Heart right ventricle (tissue), 16 donors: ENCODE results near the gene VIL1. TPM values are rescaled to one million over a fixed set of nuclear protein-coding genes. Genes with fewer than 3 reads are reported as not detected.

Source experiments
- ATAC-seq, 8 donors: fragments of 200-7000 bp; cut with Tn5 transposase; one replicate each; pipeline ENCODE4 v1.9.1; 2020; ENCODE audit warnings: mild to moderate bottlenecking in 8 of 8, moderate library complexity in 8 of 8, moderate number of reproducible peaks in 1 of 8
- DNase-seq, 2 donors: peaks; one replicate each; pipeline ENCODE4 v3.0.0-alpha.2; 2020
- H3K27ac ChIP-seq, 10 donors: fragments of 200-600 bp; sonication (generic) in 2 of 10; one replicate each; pipeline versions ENCODE4 v1.5.0 to v1.8.0; 2020 to 2022; ENCODE audit warnings: mild to moderate bottlenecking in 3 of 10
- H3K27me3 ChIP-seq, 7 donors: fragments of 200-600 bp; one replicate each; pipeline ENCODE4 v1.8.0; 2021 to 2022; ENCODE audit warnings: mild to moderate bottlenecking in 2 of 7
- H3K36me3 ChIP-seq, 9 donors: fragments of 200-600 bp; sonication (generic) in 1 of 9; one replicate each; pipeline versions ENCODE4 v1.5.0 to v1.8.0; 2020 to 2022; ENCODE audit warnings: mild to moderate bottlenecking in 2 of 9
- H3K4me1 ChIP-seq, 9 donors: fragments of 200-600 bp; sonication (generic) in 1 of 9; one replicate each; pipeline versions ENCODE4 v1.5.0 to v1.8.0; 2020 to 2022; ENCODE audit warnings: mild to moderate bottlenecking in 4 of 9
- H3K4me3 ChIP-seq, 10 donors: fragments of 200-600 bp; sonication (generic) in 2 of 10; one replicate each; pipeline versions ENCODE4 v1.5.0 to v1.8.0; 2020 to 2022; ENCODE audit warnings: mild to moderate bottlenecking in 7 of 10, moderate library complexity in 2 of 10
- H3K9me3 ChIP-seq, 11 donors: fragments of 200-600 bp in 10 of 11; sonication (generic) in 2 of 11; one replicate each; pipeline versions ENCODE4 v1.5.0 to v1.8.0; 2013 to 2022; ENCODE audit warnings: mild to moderate bottlenecking in 2 of 11, control low read depth in 1 of 11, moderate library complexity in 1 of 11
- WGBS, 2 donors: extraction: QIAGEN DNeasy Blood & Tissue Kit; methylation state at CpG; one replicate each; pipeline ENCODE4 v1.1.7; 2013; ENCODE audit warnings: inconsistent platforms in 1 of 2; 5-methylcytosine and 5-hydroxymethylcytosine counted together
- intact Hi-C, 10 donors: fragments of 100-400 bp; cut with DNase I; formaldehyde crosslinking; loops; one replicate each; pipeline versions ENCODE4 v1.11.1 to v1.14.2; 2022
- microRNA-seq, 2 donors: library from miRNA; unstranded; fragments of <30 nt; microRNA quantifications; one replicate each; pipeline ENCODE4 v1.2.0, GENCODE V29; 2021
- polyA plus RNA-seq, 2 donors: library from polyadenylated mRNA; stranded (reverse); fragments of 200-250 nt; gene quantifications; one replicate each; pipeline ENCODE4 v1.2.3, GENCODE V29; 2013
- total RNA-seq, 10 donors: library from RNA; stranded (reverse); fragmentation: NEBNext Ultra II Directional in 3 of 10; extraction: Animal tissue kit (Norgen Biotek cat#: 25700) in 3 of 10; gene quantifications; one replicate each; pipeline versions ENCODE4 v1.2.1 to v1.2.4, GENCODE V29; 2021 to 2023
- TF ChIP-seq, protein P1 (sequence below), 9 donors: fragments of 200-600 bp; sonication (generic) in 2 of 9; IDR thresholded peaks; one replicate each; pipeline versions ENCODE4 v1.5.0 to v1.8.0; 2021 to 2022; ENCODE audit warnings: antibody characterized with exemption in 9 of 9, mild to moderate bottlenecking in 5 of 9, moderate library complexity in 1 of 9
- donor health status: Arrhythmogenic right ventricular cardiomyopathy.
- donor health status: ischemic (EF 13 %, LVEDD 7.1; RV severe dilation, severe dysfunction).
- donor health status: healthy with polysubstance abuse.
- donor health status: DM: no; HTN: yes; CAD: no.
- donor health status: DM: no; HTN: no; CAD: no.
- donor health status: ischemic (EF 25% LVEDD 6.9; RV normal size, moderate dysfunction).
- donor health status: ischemic (EF 25% LVEDD 5.7; RV mildly dilated, moderate dysfunction).
- donor health status: healthy.
- donor health status: DM: yes; HTN: yes; CAD: no.
- donor health status: Ischemic cardiomyopathy.
- donor health status: ischemic (EF 35%, LVEDD 5.7; RV mildly dilated, moderate dysfunction).
- donor health status: nonischemic (EF 11% LVEDD 7.7; RV severe dilation, severe dysfunction).
- donor health status: DM: yes; HTN: yes; CAD: no.
- donor health status: PGD.
- donor health status: ischemic (EF 29% LVEDD 5.4; RV normal size, mild dysfunction).
- donor health status: nonischemic (EF 23%, LVEDD 6.1; RV moderate dilation, normal function).

VIL1 gene
- total and polyA plus RNA-seq, 12 donors = 0.06 TPM; not detected in 11

- intact Hi-C loops = no loop called here
- Histone ChIP-seq H3K27me3 (no peaks in the 10 kb centered on the region), H3K9me3 (no peaks in the 10 kb centered on the region), H3K36me3 (peaks cover 0 to 69% (median 3%) of the 10 kb centered on the region in 9 donors), H3K27ac (no peak overlapping the region), H3K4me1 (peaks cover 0 to 16% (median 10%) of the 10 kb centered on the region in 9 donors), H3K4me3 (no peak overlapping the region)
- no peak for DNase-seq
- WGBS, 2 donors = 93 to 95% methylated on average over 10 of the region's 10 CpGs
- no peak for ATAC-seq
- TF ChIP-seq, protein P1, sequence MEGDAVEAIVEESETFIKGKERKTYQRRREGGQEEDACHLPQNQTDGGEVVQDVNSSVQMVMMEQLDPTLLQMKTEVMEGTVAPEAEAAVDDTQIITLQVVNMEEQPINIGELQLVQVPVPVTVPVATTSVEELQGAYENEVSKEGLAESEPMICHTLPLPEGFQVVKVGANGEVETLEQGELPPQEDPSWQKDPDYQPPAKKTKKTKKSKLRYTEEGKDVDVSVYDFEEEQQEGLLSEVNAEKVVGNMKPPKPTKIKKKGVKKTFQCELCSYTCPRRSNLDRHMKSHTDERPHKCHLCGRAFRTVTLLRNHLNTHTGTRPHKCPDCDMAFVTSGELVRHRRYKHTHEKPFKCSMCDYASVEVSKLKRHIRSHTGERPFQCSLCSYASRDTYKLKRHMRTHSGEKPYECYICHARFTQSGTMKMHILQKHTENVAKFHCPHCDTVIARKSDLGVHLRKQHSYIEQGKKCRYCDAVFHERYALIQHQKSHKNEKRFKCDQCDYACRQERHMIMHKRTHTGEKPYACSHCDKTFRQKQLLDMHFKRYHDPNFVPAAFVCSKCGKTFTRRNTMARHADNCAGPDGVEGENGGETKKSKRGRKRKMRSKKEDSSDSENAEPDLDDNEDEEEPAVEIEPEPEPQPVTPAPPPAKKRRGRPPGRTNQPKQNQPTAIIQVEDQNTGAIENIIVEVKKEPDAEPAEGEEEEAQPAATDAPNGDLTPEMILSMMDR (IDR thresholded peaks at IDR 0.05) = no peak
These were observed 81.7 kb downstream of the VIL1 start for GRCh38 chr2:218500501-218501060.

DNA sequence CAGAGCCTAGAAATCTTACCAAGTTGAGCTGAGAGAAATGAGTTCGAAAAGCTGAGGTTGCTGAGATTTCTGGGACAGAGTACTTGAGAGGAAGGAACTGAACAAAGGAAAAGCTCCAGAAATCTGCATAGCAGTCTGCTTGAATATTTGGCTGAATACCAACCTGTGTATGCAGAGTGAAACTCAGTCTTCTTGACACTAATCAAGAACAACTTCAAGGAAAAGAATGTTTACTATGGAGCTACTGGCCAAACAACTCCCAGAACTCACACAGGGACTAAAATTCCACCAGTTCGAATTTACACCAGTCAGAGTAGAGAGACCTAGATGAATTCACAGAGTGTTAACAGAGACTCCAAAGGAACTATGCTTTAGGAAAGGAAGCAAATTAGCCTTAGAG, 82.7 kb downstream of the VIL1 start:
- peak in 5 of 8 donors; percentile 58 to 81 (median 65) for ATAC-seq
- H3K9me3 ChIP-seq = no peaks in the 10 kb centered on the region
- intact Hi-C loops = no loop called here
- peak overlapping the region in 7 of 10 donors; percentile 28 to 66 (median 53) for H3K27ac ChIP-seq
- TF ChIP-seq, protein P1 (IDR thresholded peaks at IDR 0.05) = no peak
- peaks cover 0 to 69% (median 0%) of the 10 kb centered on the region in 9 donors for H3K36me3 ChIP-seq
- peak overlapping the region in 3 of 10 donors; percentile 5 to 13 (median 11) for H3K4me3 ChIP-seq
- H3K27me3 ChIP-seq = no peaks in the 10 kb centered on the region
- DNase-seq = peak in 1 of 2 donors; percentile 5
- peaks cover 0 to 16% (median 10%) of the 10 kb centered on the region in 9 donors for H3K4me1 ChIP-seq
- WGBS, 2 donors = 33 to 37% methylated on average over 2 of the region's 2 CpGs

Small RNA genes lying within 50 kb of the gene (microRNA-seq; reads per million reads assigned to microRNA genes)
- 68,788 to 89,257 reads per million in 2 donors for gene MIR26B

Other genes starting within 250 kb of the VIL1 start
- 100 to 1,000 TPM; 120 to 213 (median 134) TPM for gene ARPC2, start 201.9 kb upstream of the VIL1 start, total RNA-seq
- gene ARPC2, start 201.9 kb upstream of the VIL1 start, polyA plus RNA-seq = 100 to 1,000 TPM in 1 of 2 donors, 10 to 100 TPM in 1; 58.5 to 176 TPM
- 1 to 10 TPM in 7 of 10 donors, under 1 TPM in 3; 0.36 to 3.7 (median 1.3) TPM for gene GPBAR1, start 158.1 kb upstream of the VIL1 start, total RNA-seq
- 1 to 10 TPM; 1.8 to 2.3 TPM for gene GPBAR1, start 158.1 kb upstream of the VIL1 start, polyA plus RNA-seq
- 10 to 100 TPM; 45.9 to 65.1 (median 57.5) TPM for gene AAMP, start 149.0 kb upstream of the VIL1 start, total RNA-seq
- 100 to 1,000 TPM in 1 of 2 donors, 10 to 100 TPM in 1; 33.4 to 116 TPM for gene AAMP, start 149.0 kb upstream of the VIL1 start, polyA plus RNA-seq
- gene PNKD, start 148.6 kb upstream of the VIL1 start, total RNA-seq = 10 to 100 TPM; 56.9 to 91.1 (median 74.2) TPM
- gene PNKD, start 148.6 kb upstream of the VIL1 start, polyA plus RNA-seq = 100 to 1,000 TPM in 1 of 2 donors, 10 to 100 TPM in 1; 76.7 to 138 TPM
- 100 to 1,000 TPM in 7 of 10 donors, 10 to 100 TPM in 3; 85.3 to 151 (median 110) TPM for gene TMBIM1, start 126.6 kb upstream of the VIL1 start, total RNA-seq
- gene TMBIM1, start 126.6 kb upstream of the VIL1 start, polyA plus RNA-seq = 100 to 1,000 TPM in 1 of 2 donors, 10 to 100 TPM in 1; 30.9 to 139 TPM
- not detected for gene CATIP, start 62.3 kb upstream of the VIL1 start, total RNA-seq
- gene CATIP, start 62.3 kb upstream of the VIL1 start, polyA plus RNA-seq = under 1 TPM in 1 of 2 donors, not detected in 1; 0.04 TPM
- gene SLC11A1, start 36.9 kb upstream of the VIL1 start, total RNA-seq = 1 to 10 TPM in 9 of 10 donors, under 1 TPM in 1; 0.64 to 9.1 (median 4.0) TPM
- 1 to 10 TPM; 4.5 to 8.0 TPM for gene SLC11A1, start 36.9 kb upstream of the VIL1 start, polyA plus RNA-seq
- 100 to 1,000 TPM in 2 of 10 donors, 10 to 100 TPM in 8; 77.9 to 118 (median 89.5) TPM for gene CTDSP1, start 19.3 kb upstream of the VIL1 start, total RNA-seq
- 10 to 100 TPM; 84.2 to 95.0 TPM for gene CTDSP1, start 19.3 kb upstream of the VIL1 start, polyA plus RNA-seq
- gene USP37, start 149.2 kb downstream of the VIL1 start, total RNA-seq = 10 to 100 TPM in 3 of 10 donors, 1 to 10 TPM in 7; 6.3 to 11.1 (median 8.5) TPM
- 1 to 10 TPM; 1.8 to 2.3 TPM for gene USP37, start 149.2 kb downstream of the VIL1 start, polyA plus RNA-seq
- gene CNOT9, start 149.7 kb downstream of the VIL1 start, total RNA-seq = 10 to 100 TPM; 15.7 to 28.2 (median 21.1) TPM
- gene CNOT9, start 149.7 kb downstream of the VIL1 start, polyA plus RNA-seq = 10 to 100 TPM; 16.9 to 17.6 TPM
- gene PLCD4, start 188.8 kb downstream of the VIL1 start, total RNA-seq = 1 to 10 TPM in 6 of 10 donors, under 1 TPM in 4; 0.42 to 2.3 (median 1.1) TPM
- under 1 TPM; 0.23 to 0.59 TPM for gene PLCD4, start 188.8 kb downstream of the VIL1 start, polyA plus RNA-seq
- 10 to 100 TPM; 17.9 to 29.5 (median 22.9) TPM for gene ZNF142, start 240.5 kb downstream of the VIL1 start, total RNA-seq
- 10 to 100 TPM in 1 of 2 donors, 1 to 10 TPM in 1; 4.4 to 10.2 TPM for gene ZNF142, start 240.5 kb downstream of the VIL1 start, polyA plus RNA-seq
- 10 to 100 TPM; 34.8 to 53.8 (median 44.6) TPM for gene BCS1L, start 240.6 kb downstream of the VIL1 start, total RNA-seq
- gene BCS1L, start 240.6 kb downstream of the VIL1 start, polyA plus RNA-seq = 10 to 100 TPM; 52.8 to 84.2 TPM